Caco-2 (cell line): ENCODE measurements around the gene KRTAP6-1. TPM values are rescaled to one million over a fixed set of nuclear protein-coding genes. Genes with fewer than 3 reads are reported as not detected.

Experiments used
- BruUV-seq: library from RNA; stranded (reverse); fragments of 400-500 nt; replicated peaks from 2 replicates; lab custom pipeline; 2021; lab: Mats Ljungman, UMichigan
- CTCF ChIA-PET: fragments of 300-600 bp; sonication (Branson Sonifier 250); formaldehyde crosslinking; loops from one replicate; lab custom pipeline; 2022; ENCODE audit warnings: antibody characterized with exemption; lab: Charles Lee
- POLR2A ChIA-PET: fragments of 300-600 bp; sonication (Branson Sonifier 250); formaldehyde crosslinking; loops from one replicate; lab custom pipeline; 2022; ENCODE audit warnings: antibody characterized with exemption; lab: Charles Lee
- DNase-seq, 2 experiments: peaks; one replicate each; pipeline versions ENCODE4 v3.0.0 to v3.0.0-alpha.2; 2020 to 2022
- H3K27me3 ChIP-seq: replicated peaks from 2 replicates; pipeline ENCODE4 v1.6.0; 2011; ENCODE audit warnings: low read length; ENCODE audit not compliant: control insufficient read depth, insufficient read depth
- H3K36me3 ChIP-seq: 2 replicates; pipeline ENCODE4 v1.5.1; 2011; ENCODE audit warnings: low read length; ENCODE audit not compliant: control insufficient read depth, insufficient read depth
- H3K4me1 ChIP-seq: fragments of 250-450 bp; sonication (Bioruptor Pico); 2 replicates; pipeline ENCODE4 v1.5.1; 2020; ENCODE audit warnings: mild to moderate bottlenecking
- H3K4me3 ChIP-seq: 2 replicates; pipeline ENCODE4 v1.5.1; 2011; ENCODE audit warnings: low read depth, mild to moderate bottlenecking, control low read depth, low read length
- H3K9me3 ChIP-seq: fragments of 250-450 bp; sonication (Bioruptor Pico); 2 replicates; pipeline ENCODE4 v1.5.1; 2020; ENCODE audit warnings: mild to moderate bottlenecking, moderate library complexity
- H3K27ac Mint-ChIP-seq: one replicate; pipeline ENCODE4 v1.8.0; 2022; ENCODE audit warnings: mixed read lengths; ENCODE audit not compliant: unreplicated experiment
- H3K27me3 Mint-ChIP-seq: one replicate; pipeline ENCODE4 v1.8.0; 2022; ENCODE audit warnings: mixed read lengths; ENCODE audit not compliant: insufficient read depth, unreplicated experiment
- H3K36me3 Mint-ChIP-seq: one replicate; pipeline ENCODE4 v1.8.0; 2022; ENCODE audit warnings: mild to moderate bottlenecking, mixed read lengths; ENCODE audit not compliant: insufficient read depth, unreplicated experiment
- H3K4me1 Mint-ChIP-seq: one replicate; pipeline ENCODE4 v1.8.0; 2022; ENCODE audit warnings: low read depth, mixed read lengths; ENCODE audit not compliant: unreplicated experiment
- H3K4me3 Mint-ChIP-seq: one replicate; pipeline ENCODE4 v1.8.0; 2022; ENCODE audit warnings: mild to moderate bottlenecking, moderate library complexity, mixed read lengths; ENCODE audit not compliant: unreplicated experiment
- H3K9me3 Mint-ChIP-seq: one replicate; pipeline ENCODE4 v1.8.0; 2022; ENCODE audit warnings: mixed read lengths; ENCODE audit not compliant: unreplicated experiment
- CTCF ChIP-seq, 2 experiments: fragments of 200-600 bp in 1 of 2; IDR thresholded peaks; 1 replicate in 1 of 2; 2 replicates in 1 of 2; pipeline versions ENCODE4 v1.5.1 to v1.8.0; 2011 to 2022; ENCODE audit warnings: antibody characterized with exemption in 1 of 2, control low read depth in 1 of 2, inconsistent platforms in 1 of 2, low read depth in 1 of 2, low read length in 1 of 2, mild to moderate bottlenecking in 1 of 2, moderate library complexity in 1 of 2; ENCODE audit not compliant: insufficient read depth in 1 of 2, severe bottlenecking in 1 of 2, unreplicated experiment in 1 of 2
- intact Hi-C: fragments of 100-400 bp; cut with micrococcal nuclease; formaldehyde crosslinking; loops from one replicate; pipeline ENCODE4 v1.10.0; 2022; ENCODE audit not compliant: unreplicated experiment
- total RNA-seq: library from RNA; stranded (reverse); gene quantifications from 2 replicates; pipeline ENCODE4 v1.2.3, GENCODE V29; 2022

Gene KRTAP6-1
- total RNA-seq, 1 experiment from 2014 or later = not detected

- no peaks in the 10 kb centered on the region for H3K4me1 ChIP-seq
- H3K27me3 ChIP-seq = no peaks in the 10 kb centered on the region
- BruUV-seq = no TSS peak
- H3K36me3 ChIP-seq = no peaks in the 10 kb centered on the region
- no peak for DNase-seq
- TF ChIP-seq CTCF (IDR thresholded peaks at IDR 0.05; ENCODE audit: insufficient read depth in 1 of 2, low read depth in 1 of 2, low read length in 1 of 2, severe bottlenecking in 1 of 2, unreplicated experiment in 1 of 2) = no peak
- POLR2A ChIA-PET = no interaction called here
- H3K4me3 ChIP-seq = no peak overlapping the region
- H3K9me3 ChIP-seq = no peaks in the 10 kb centered on the region
- Mint-ChIP-seq H3K4me3 (no peak overlapping the region), H3K36me3 (no peaks in the 10 kb centered on the region), H3K27ac (no peak overlapping the region), H3K9me3 (no peaks in the 10 kb centered on the region), H3K4me1 (no peaks in the 10 kb centered on the region), H3K27me3 (no peaks in the 10 kb centered on the region)
- intact Hi-C loops = no loop called here
- CTCF ChIA-PET = no interaction called here
These were observed 9.6 kb upstream of the KRTAP6-1 start for GRCh38 chr21:30623362-30623761.

DNA sequence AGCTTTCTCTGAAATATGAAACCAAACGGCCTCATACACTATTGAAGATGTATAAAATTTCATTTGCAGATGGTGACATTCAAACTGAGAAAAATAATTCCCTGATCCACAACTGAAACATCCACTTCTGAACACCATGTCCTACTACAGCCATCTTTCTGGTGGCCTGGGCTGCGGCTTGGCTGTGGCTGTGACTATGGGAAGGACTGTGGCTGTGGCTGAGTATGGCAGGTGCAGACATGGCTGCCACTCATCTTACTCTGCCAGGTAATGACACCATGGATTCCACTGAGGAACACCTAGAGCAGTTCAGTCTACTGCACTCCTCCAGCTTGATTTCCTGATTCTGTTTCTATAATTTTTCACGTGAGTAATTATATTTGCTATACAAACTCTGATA is 6.8 kb upstream of the KRTAP6-1 start, which contains the start of gene KRTAP20-4:
KRTAP20-4 (plus strand) TSS at position 106 of the 400 bp plus-strand sequence.
- ChIA-PET CTCF (no interaction called here), POLR2A (no interaction called here)
- H3K27me3 Mint-ChIP-seq = no peaks in the 10 kb centered on the region
- Histone ChIP-seq H3K4me1 (no peaks in the 10 kb centered on the region), H3K9me3 (no peaks in the 10 kb centered on the region), H3K27me3 (no peaks in the 10 kb centered on the region), H3K36me3 (no peaks in the 10 kb centered on the region), H3K4me3 (no peak within 1 kb of the TSS)
- DNase-seq = no peak
- BruUV-seq = no TSS peak
- no peaks in the 10 kb centered on the region for H3K4me1 Mint-ChIP-seq
- intact Hi-C loops = no loop called here
- H3K4me3 Mint-ChIP-seq = no peak within 1 kb of the TSS
- no peak within 1 kb of the TSS for H3K27ac Mint-ChIP-seq
- H3K9me3 Mint-ChIP-seq = no peaks in the 10 kb centered on the region
- H3K36me3 Mint-ChIP-seq = no peaks in the 10 kb centered on the region
- TF ChIP-seq CTCF (IDR thresholded peaks at IDR 0.05; ENCODE audit: insufficient read depth in 1 of 2, low read depth in 1 of 2, low read length in 1 of 2, severe bottlenecking in 1 of 2, unreplicated experiment in 1 of 2) = no peak

GRCh38 chr21:30620080-30620479 is 6.3 kb upstream of the KRTAP6-1 start:
- H3K9me3 Mint-ChIP-seq = no peaks in the 10 kb centered on the region
- no peaks in the 10 kb centered on the region for H3K36me3 Mint-ChIP-seq
- no peaks in the 10 kb centered on the region for H3K4me1 Mint-ChIP-seq
- CTCF ChIA-PET = no interaction called here
- H3K27ac Mint-ChIP-seq = no peak overlapping the region
- H3K27me3 ChIP-seq = no peaks in the 10 kb centered on the region
- no peaks in the 10 kb centered on the region for H3K36me3 ChIP-seq
- H3K27me3 Mint-ChIP-seq = no peaks in the 10 kb centered on the region
- POLR2A ChIA-PET = no interaction called here
- no peaks in the 10 kb centered on the region for H3K4me1 ChIP-seq
- DNase-seq = no peak
- no peak overlapping the region for H3K4me3 Mint-ChIP-seq
- H3K4me3 ChIP-seq = no peak overlapping the region
- no peaks in the 10 kb centered on the region for H3K9me3 ChIP-seq
- BruUV-seq = no TSS peak
- no peak for TF ChIP-seq CTCF (IDR thresholded peaks at IDR 0.05; ENCODE audit: insufficient read depth in 1 of 2, low read depth in 1 of 2, low read length in 1 of 2, severe bottlenecking in 1 of 2, unreplicated experiment in 1 of 2)
- intact Hi-C loops = no loop called here
